Ovary (tissue), 3 donors: ENCODE data around the gene SPDYC.

Experiments used
- EP300 ChIP-seq: sonication (generic); formaldehyde crosslinking; IDR thresholded peaks from one replicate; pipeline ENCODE4 v1.6.1; 2017; ENCODE audit warnings: antibody characterized with exemption
- POLR2A ChIP-seq: fragments of 450-650 bp; IDR thresholded peaks from one replicate; pipeline ENCODE4 v1.6.1; 2017; ENCODE audit warnings: antibody characterized with exemption, mild to moderate bottlenecking, moderate library complexity
- TF ChIP-seq, protein P1 (sequence below), 3 donors: fragments of 450-650 bp in 2 of 3; fragments of 200-600 bp in 1 of 3; IDR thresholded peaks; one replicate each; pipeline versions ENCODE4 v1.5.1 to v1.8.0; 2016 to 2022; ENCODE audit warnings: antibody characterized with exemption in 3 of 3, mild to moderate bottlenecking in 1 of 3
- donor health status: DM: no; HTN: no; CAD: no.

- TF ChIP-seq, protein P1, sequence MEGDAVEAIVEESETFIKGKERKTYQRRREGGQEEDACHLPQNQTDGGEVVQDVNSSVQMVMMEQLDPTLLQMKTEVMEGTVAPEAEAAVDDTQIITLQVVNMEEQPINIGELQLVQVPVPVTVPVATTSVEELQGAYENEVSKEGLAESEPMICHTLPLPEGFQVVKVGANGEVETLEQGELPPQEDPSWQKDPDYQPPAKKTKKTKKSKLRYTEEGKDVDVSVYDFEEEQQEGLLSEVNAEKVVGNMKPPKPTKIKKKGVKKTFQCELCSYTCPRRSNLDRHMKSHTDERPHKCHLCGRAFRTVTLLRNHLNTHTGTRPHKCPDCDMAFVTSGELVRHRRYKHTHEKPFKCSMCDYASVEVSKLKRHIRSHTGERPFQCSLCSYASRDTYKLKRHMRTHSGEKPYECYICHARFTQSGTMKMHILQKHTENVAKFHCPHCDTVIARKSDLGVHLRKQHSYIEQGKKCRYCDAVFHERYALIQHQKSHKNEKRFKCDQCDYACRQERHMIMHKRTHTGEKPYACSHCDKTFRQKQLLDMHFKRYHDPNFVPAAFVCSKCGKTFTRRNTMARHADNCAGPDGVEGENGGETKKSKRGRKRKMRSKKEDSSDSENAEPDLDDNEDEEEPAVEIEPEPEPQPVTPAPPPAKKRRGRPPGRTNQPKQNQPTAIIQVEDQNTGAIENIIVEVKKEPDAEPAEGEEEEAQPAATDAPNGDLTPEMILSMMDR (IDR thresholded peaks at IDR 0.05), result no peak
- TF ChIP-seq POLR2A (no peak), EP300 (no peak)
Measured at GRCh38 chr11:65156256-65156655, 13.8 kb upstream of the SPDYC start.
